Esophagus muscularis mucosa (tissue), 3 donors: ENCODE data around the gene COL19A1.

ENCODE experiments used
- CTCF ChIP-seq, 3 experiments: fragments of 200-600 bp in 2 of 3; fragments of 450-650 bp in 1 of 3; sonication (generic) in 2 of 3; IDR thresholded peaks; one replicate each; pipeline ENCODE4 v1.5.1; 2017 to 2019; ENCODE audit warnings: antibody characterized with exemption in 3 of 3, mild to moderate bottlenecking in 2 of 3, moderate library complexity in 1 of 3
- POLR2AphosphoS5 ChIP-seq, 2 donors: sonication (generic); formaldehyde crosslinking; IDR thresholded peaks; one replicate each; pipeline ENCODE4 v1.6.1; 2017; ENCODE audit warnings: antibody characterized with exemption in 2 of 2

- TF ChIP-seq CTCF (IDR thresholded peaks at IDR 0.05), result no peak
- no peak for TF ChIP-seq POLR2AphosphoS5 (IDR thresholded peaks at IDR 0.05)
Observed at GRCh38 chr6:69980624-69981023, 114.3 kb downstream of the COL19A1 start.
